Measurements from ENCODE around the gene ALDH16A1.

DNA sequence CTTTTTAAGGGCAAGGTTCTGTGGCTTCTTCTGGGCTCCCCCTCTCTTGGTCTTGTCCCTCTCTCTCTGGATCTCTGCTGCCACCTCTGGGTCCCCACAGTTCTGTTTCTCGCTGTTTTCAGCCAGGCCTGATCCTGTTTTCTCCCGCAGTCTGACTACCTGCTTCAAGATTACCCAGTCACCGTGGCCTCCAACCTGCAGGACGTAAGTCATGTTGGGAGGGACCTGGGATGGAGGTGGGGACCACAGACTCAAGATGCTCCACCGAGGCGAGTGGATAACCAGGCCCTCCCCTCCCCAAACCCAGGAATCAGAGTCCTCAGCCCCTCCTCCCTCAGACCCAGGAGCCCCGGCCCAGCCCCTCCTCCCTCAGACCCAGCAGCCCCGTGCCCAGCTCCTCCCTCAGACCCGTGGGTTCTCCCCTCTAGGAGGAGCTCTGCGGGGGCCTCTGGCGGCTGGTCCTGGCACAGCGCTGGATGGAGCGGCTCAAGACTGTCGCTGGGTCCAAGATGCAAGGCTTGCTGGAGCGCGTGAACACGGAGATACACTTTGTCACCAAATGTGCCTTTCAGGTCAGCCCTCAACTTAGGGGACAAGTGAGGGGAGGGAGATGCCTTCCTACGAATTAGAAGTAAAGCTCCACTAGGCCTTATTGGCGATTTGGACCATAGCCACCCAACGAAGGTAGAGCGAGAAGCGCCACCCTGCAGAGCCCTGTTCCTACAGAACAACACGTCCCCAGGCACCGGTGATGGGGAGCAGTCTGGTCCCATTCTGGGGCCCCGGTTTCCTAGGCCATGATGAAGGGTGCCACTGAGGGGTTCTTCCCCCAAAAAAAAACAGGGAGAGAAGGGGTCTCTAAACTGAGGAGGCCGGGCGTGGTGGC is 23.2 kb downstream of the ALDH16A1 start:
- TF ChIP-seq, protein P1, sequence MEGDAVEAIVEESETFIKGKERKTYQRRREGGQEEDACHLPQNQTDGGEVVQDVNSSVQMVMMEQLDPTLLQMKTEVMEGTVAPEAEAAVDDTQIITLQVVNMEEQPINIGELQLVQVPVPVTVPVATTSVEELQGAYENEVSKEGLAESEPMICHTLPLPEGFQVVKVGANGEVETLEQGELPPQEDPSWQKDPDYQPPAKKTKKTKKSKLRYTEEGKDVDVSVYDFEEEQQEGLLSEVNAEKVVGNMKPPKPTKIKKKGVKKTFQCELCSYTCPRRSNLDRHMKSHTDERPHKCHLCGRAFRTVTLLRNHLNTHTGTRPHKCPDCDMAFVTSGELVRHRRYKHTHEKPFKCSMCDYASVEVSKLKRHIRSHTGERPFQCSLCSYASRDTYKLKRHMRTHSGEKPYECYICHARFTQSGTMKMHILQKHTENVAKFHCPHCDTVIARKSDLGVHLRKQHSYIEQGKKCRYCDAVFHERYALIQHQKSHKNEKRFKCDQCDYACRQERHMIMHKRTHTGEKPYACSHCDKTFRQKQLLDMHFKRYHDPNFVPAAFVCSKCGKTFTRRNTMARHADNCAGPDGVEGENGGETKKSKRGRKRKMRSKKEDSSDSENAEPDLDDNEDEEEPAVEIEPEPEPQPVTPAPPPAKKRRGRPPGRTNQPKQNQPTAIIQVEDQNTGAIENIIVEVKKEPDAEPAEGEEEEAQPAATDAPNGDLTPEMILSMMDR (optimal IDR thresholded peaks at IDR 0.05 in 1 of 3, IDR thresholded peaks at IDR 0.05 in 1 of 3, conservative IDR thresholded peaks at IDR 0.05 in 1 of 3; ENCODE audit: extremely low read depth in 1 of 3, insufficient read depth in 2 of 3, low read length in 3 of 3): peak; percentile 19 to 30 (median 21)
- no peak for TF ChIP-seq EZH2 (IDR thresholded peaks at IDR 0.05; ENCODE audit: low read length)
